SK-N-SH (cell line): Measurements from ENCODE around the gene CDC26. TPM values are rescaled to one million over a fixed set of nuclear protein-coding genes. Genes with fewer than 3 reads are reported as not detected.

Experiments
- CTCF ChIA-PET: fragments of 300-600, 350-600 bp; formaldehyde crosslinking; extraction: SDS; loops from one replicate; lab custom pipeline; 2021; lab: Yijun Ruan, JAX
- POLR2A ChIA-PET: fragments of 350-600 bp; sonication (Branson Sonifier 250); formaldehyde crosslinking; extraction: SDS; loops from one replicate; lab custom pipeline; 2020; ENCODE audit warnings: antibody characterized with exemption, inconsistent platforms; lab: Yijun Ruan, JAX
- DNase-seq: peaks from one replicate; pipeline ENCODE4 v3.0.0; 2012
- H2AFZ ChIP-seq: fragments of 200-600 bp; sonication (generic); 2 replicates; pipeline ENCODE4 v1.8.1; 2016; ENCODE audit warnings: antibody characterized with exemption, mild to moderate bottlenecking, low read depth
- H3F3A ChIP-seq: fragments of 200-600 bp; sonication (generic); replicated peaks from 2 replicates; pipeline ENCODE3; 2016; ENCODE audit warnings: antibody characterized with exemption, mild to moderate bottlenecking; ENCODE audit not compliant: insufficient read depth
- H3K27ac ChIP-seq, 2 experiments: fragments of 200-500 bp in 1 of 2; fragments of 200-600 bp in 1 of 2; sonication (Bioruptor generic) in 1 of 2; sonication (generic), shearing (Covaris generic) in 1 of 2; 2 replicates each; pipeline versions ENCODE4 v1.5.1 to v1.6.1; 2014 to 2016; ENCODE audit warnings: low read depth in 2 of 2, inconsistent platforms in 1 of 2, low read length in 1 of 2, mild to moderate bottlenecking in 1 of 2, mixed read lengths in 1 of 2
- H3K27me3 ChIP-seq: fragments of 200-600 bp; sonication (generic), shearing (Covaris generic); 2 replicates; pipeline ENCODE4 v1.6.1; 2016; ENCODE audit warnings: mixed run types; ENCODE audit not compliant: insufficient read depth
- H3K36me3 ChIP-seq, 2 experiments: fragments of 200-500 bp in 1 of 2; fragments of 200-600 bp in 1 of 2; sonication (Bioruptor generic) in 1 of 2; sonication (generic) in 1 of 2; replicated peaks in 1 of 2; 2 replicates each; pipeline versions ENCODE3 to v1.5.1; 2014 to 2016; ENCODE audit warnings: low read length in 1 of 2, mild to moderate bottlenecking in 1 of 2; ENCODE audit not compliant: insufficient read depth in 2 of 2, control insufficient read depth in 1 of 2
- H3K4me1 ChIP-seq, 2 experiments: fragments of 200-500 bp in 1 of 2; fragments of 200-600 bp in 1 of 2; sonication (Bioruptor generic) in 1 of 2; sonication (generic), shearing (Covaris generic) in 1 of 2; 2 replicates each; pipeline versions ENCODE4 v1.5.1 to v1.6.1; 2014 to 2016; ENCODE audit warnings: low read depth in 1 of 2, low read length in 1 of 2, mixed run types in 1 of 2; ENCODE audit not compliant: insufficient read depth in 2 of 2, control insufficient read depth in 1 of 2
- H3K4me2 ChIP-seq: fragments of 200-600 bp; sonication (generic), shearing (Covaris generic); 2 replicates; pipeline ENCODE4 v1.6.1; 2017; ENCODE audit warnings: mixed run types
- H3K4me3 ChIP-seq, 2 experiments: fragments of 200-500 bp in 1 of 2; fragments of 200-600 bp in 1 of 2; sonication (Bioruptor generic) in 1 of 2; sonication (generic), shearing (Covaris generic) in 1 of 2; 2 replicates each; pipeline versions ENCODE4 v1.5.1 to v1.8.1; 2014 to 2016; ENCODE audit warnings: low read depth in 2 of 2, inconsistent platforms in 1 of 2, low read length in 1 of 2, mild to moderate bottlenecking in 1 of 2, mixed read lengths in 1 of 2, moderate library complexity in 1 of 2
- H3K79me2 ChIP-seq: fragments of 200-600 bp; sonication (generic); 2 replicates; pipeline ENCODE4 v1.8.1; 2017; ENCODE audit warnings: mild to moderate bottlenecking; ENCODE audit not compliant: insufficient read depth
- H3K9ac ChIP-seq: fragments of 200-600 bp; sonication (generic); 2 replicates; pipeline ENCODE4 v1.6.1; 2017; ENCODE audit warnings: mixed run types
- H3K9me2 ChIP-seq: fragments of 200-600 bp; sonication (generic); 2 replicates; pipeline ENCODE4 v1.6.1; 2017; ENCODE audit warnings: mixed run types
- H3K9me3 ChIP-seq: fragments of 200-600 bp; sonication (generic); 2 replicates; pipeline ENCODE4 v1.6.1; 2017; ENCODE audit warnings: mixed run types, mild to moderate bottlenecking, moderate library complexity
- H4K20me1 ChIP-seq: fragments of 200-600 bp; sonication (generic); 2 replicates; pipeline ENCODE4 v1.6.1; 2017; ENCODE audit warnings: mild to moderate bottlenecking, mixed run types; ENCODE audit not compliant: insufficient read depth
- CTCF ChIP-seq: fragments of 200-600 bp; sonication (generic); IDR thresholded peaks from 2 replicates; pipeline ENCODE4 v1.6.1; 2017; ENCODE audit warnings: antibody characterized with exemption, mild to moderate bottlenecking, moderate library complexity
- EP300 ChIP-seq, 2 experiments: IDR thresholded peaks; 2 replicates each; pipeline versions ENCODE4 v1.4.0 to v1.6.1; 2012; ENCODE audit warnings: borderline replicate concordance in 1 of 2, low read depth in 1 of 2, low read length in 1 of 2
- EZH2phosphoT487 ChIP-seq: fragments of 200-600 bp; sonication (generic); IDR thresholded peaks from 2 replicates; pipeline ENCODE4 v1.6.1; 2017; ENCODE audit warnings: low read depth, mixed run types, mild to moderate bottlenecking, antibody characterized with exemption, moderate library complexity, borderline replicate concordance
- GABPA ChIP-seq: IDR thresholded peaks from 2 replicates; pipeline ENCODE4 v1.4.0; 2012; ENCODE audit warnings: low read depth, mild to moderate bottlenecking
- JUND ChIP-seq: IDR thresholded peaks from 2 replicates; pipeline ENCODE4 v1.4.0; 2012
- MXI1 ChIP-seq: IDR thresholded peaks from 2 replicates; pipeline ENCODE4 v1.6.1; 2012; ENCODE audit warnings: mild to moderate bottlenecking, low read depth, low read length, improper control_type of control experiment
- SIN3A ChIP-seq: IDR thresholded peaks from 2 replicates; pipeline ENCODE4 v1.6.1; 2012; ENCODE audit warnings: low read depth, mild to moderate bottlenecking, low read length, moderate library complexity, borderline replicate concordance
- TAF1 ChIP-seq: IDR thresholded peaks from 2 replicates; pipeline ENCODE4 v1.6.1; 2012; ENCODE audit warnings: low read depth, mild to moderate bottlenecking, low read length, moderate library complexity, borderline replicate concordance
- TEAD4 ChIP-seq: IDR thresholded peaks from 2 replicates; pipeline ENCODE4 v1.4.0; 2012; ENCODE audit warnings: mild to moderate bottlenecking, borderline replicate concordance; ENCODE audit not compliant: insufficient read depth
- USF2 ChIP-seq: fragments of 150-350 bp; IDR thresholded peaks from 2 replicates; pipeline ENCODE4 v1.6.1; 2017; ENCODE audit warnings: antibody characterized with exemption, low read length, low read depth, borderline replicate concordance
- ZBTB33 ChIP-seq: IDR thresholded peaks from 2 replicates; pipeline ENCODE4 v1.4.0; 2012; ENCODE audit warnings: low read depth, borderline replicate concordance
- WGBS: methylation state at CpG from one replicate; pipeline ENCODE4 v1.1.6; 2017; ENCODE audit warnings: low lambda C conversion rate; 5-methylcytosine and 5-hydroxymethylcytosine counted together
- polyA plus RNA-seq, 3 experiments: library from polyadenylated mRNA; depleted of rRNA; stranded (reverse); fragments of >200 nt; gene quantifications; 2 replicates each; pipeline ENCODE4 v1.2.3, GENCODE V29; 2012

Gene CDC26
- polyA plus RNA-seq, 1 of the 3 experiments (the other 2 are of a cell fraction), result 31.0 TPM

DNA sequence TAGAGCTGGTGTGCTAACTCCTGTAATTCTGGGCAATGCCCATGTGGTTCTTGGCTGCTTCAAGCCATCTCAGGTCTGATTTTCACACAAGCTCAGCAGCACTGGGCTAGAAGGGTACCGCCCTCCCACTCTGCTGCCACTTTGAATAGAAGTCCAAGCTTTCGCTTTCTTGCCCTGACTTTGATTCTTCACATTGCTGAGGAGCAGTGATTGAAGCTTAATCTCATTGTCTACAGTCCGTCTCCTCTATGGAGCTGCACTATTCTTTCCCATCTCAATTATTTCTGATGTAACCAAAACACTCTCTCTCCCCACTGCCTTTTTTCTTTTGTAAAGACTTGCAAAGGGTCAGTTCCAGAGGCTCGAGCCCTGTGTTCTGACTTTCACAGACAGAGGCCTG, 40.7 kb upstream of the CDC26 start:
- H3K9ac ChIP-seq, result no peak overlapping the region
- H3K27me3 ChIP-seq, result no peaks in the 10 kb centered on the region; the same call in 1 of the 2 replicates
- ChIA-PET CTCF (interaction anchor here (1.1 to 1.4 kb wide), 2 partner anchors 85 to 339 kb away, joined by 3 to 4 read pairs; partner anchors contain the start of gene ALAD), POLR2A (interaction anchor here (0.7 kb wide), 1 partner anchor 40 kb away, joined by 3 read pairs; no protein-coding TSS in a partner anchor)
- no peak overlapping the region for H2AFZ ChIP-seq
- no peaks in the 10 kb centered on the region for H3K9me2 ChIP-seq
- H3K9me3 ChIP-seq, result no peaks in the 10 kb centered on the region
- H3K4me3 ChIP-seq, result no peak overlapping the region
- H4K20me1 ChIP-seq, result no peaks in the 10 kb centered on the region
- WGBS, result 90% methylated on average over 4 of the region's 4 CpGs
- H3K36me3 ChIP-seq, result peaks cover 0 to 3% of the 10 kb centered on the region in 2 experiments
- no peaks in the 10 kb centered on the region for H3K79me2 ChIP-seq
- no peak overlapping the region for H3K4me2 ChIP-seq
- H3K4me1 ChIP-seq, result peaks cover 0 to 7% of the 10 kb centered on the region in 2 experiments; a peak in 1 of 4 replicates
- no peak overlapping the region for H3K27ac ChIP-seq
- no peak for DNase-seq
- H3F3A ChIP-seq, result no peaks in the 10 kb centered on the region
- no peak for TF ChIP-seq MXI1

DNA sequence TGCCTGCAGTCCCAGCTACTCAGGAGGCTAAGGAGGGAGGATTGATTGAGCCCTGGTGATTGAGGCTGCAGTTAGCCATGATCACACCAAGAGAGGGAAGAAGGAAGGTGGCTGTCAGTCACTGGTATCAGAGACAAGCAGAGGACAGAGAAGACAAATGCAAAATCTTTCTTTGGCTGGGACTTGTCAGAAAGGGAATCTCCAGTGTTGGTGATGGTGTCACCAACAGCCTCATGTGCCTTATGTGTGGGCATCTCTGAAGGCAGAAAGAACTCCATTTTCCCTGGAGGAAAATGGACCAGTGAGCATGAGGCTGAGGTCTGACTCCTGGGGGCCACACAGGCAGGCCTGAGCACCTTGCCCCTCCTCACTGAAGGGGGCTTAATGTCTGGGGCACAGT, 39.9 kb upstream of the CDC26 start:
- ChIA-PET POLR2A (no interaction called here), CTCF (interaction anchor here (1.1 to 1.4 kb wide), 2 partner anchors 86 to 340 kb away, joined by 3 to 4 read pairs; partner anchors contain the start of gene ALAD)
- H3K27me3 ChIP-seq, result no peaks in the 10 kb centered on the region

GRCh38 chr9:113313261-113313660, 37.9 kb upstream of the CDC26 start:
- DNase-seq, result no peak
- H3K9me2 ChIP-seq, result no peaks in the 10 kb centered on the region
- peaks cover 0 to 3% of the 10 kb centered on the region in 2 experiments; a peak in 1 of 4 replicates for H3K4me1 ChIP-seq
- no peak overlapping the region for H3K4me3 ChIP-seq
- H2AFZ ChIP-seq, result no peak overlapping the region
- WGBS, result 75% methylated on average over 5 of the region's 5 CpGs
- no peaks in the 10 kb centered on the region for H3K9me3 ChIP-seq
- H3K27me3 ChIP-seq, result no peaks in the 10 kb centered on the region
- CTCF ChIA-PET, result interaction anchor here (1.0 to 1.7 kb wide), 2 partner anchors 88 to 342 kb away, joined by 4 to 5 read pairs; partner anchors contain the start of gene ALAD
- no peaks in the 10 kb centered on the region for H4K20me1 ChIP-seq
- H3K9ac ChIP-seq, result no peak overlapping the region
- peaks cover 3% of the 10 kb centered on the region for H3F3A ChIP-seq
- H3K79me2 ChIP-seq, result no peaks in the 10 kb centered on the region
- H3K4me2 ChIP-seq, result no peak overlapping the region
- H3K36me3 ChIP-seq, result no peaks in the 10 kb centered on the region
- POLR2A ChIA-PET, result no interaction called here
- no peak overlapping the region for H3K27ac ChIP-seq
- no peak for TF ChIP-seq EZH2phosphoT487
- TF ChIP-seq JUND, result no peak
- TF ChIP-seq CTCF, result no peak
- no peak for TF ChIP-seq ZBTB33
- TF ChIP-seq USF2, result no peak

More for the DNA sequence above, 39.9 kb upstream of the CDC26 start:
- Histone ChIP-seq H3K79me2 (no peaks in the 10 kb centered on the region), H3K36me3 (peaks cover 0 to under 1% of the 10 kb centered on the region in 2 experiments), H3K4me1 (peaks cover 0 to 7% of the 10 kb centered on the region in 2 experiments; a peak in 1 of 4 replicates), H2AFZ (no peak overlapping the region), H3K9me3 (no peaks in the 10 kb centered on the region), H3K9ac (no peak overlapping the region), H3F3A (no peaks in the 10 kb centered on the region), H3K4me2 (no peak overlapping the region), H3K9me2 (no peaks in the 10 kb centered on the region), H3K4me3 (no peak overlapping the region), H3K27ac (no peak overlapping the region), H4K20me1 (no peaks in the 10 kb centered on the region)
- DNase-seq, result no peak
- TF ChIP-seq USF2, result no peak
- no peak for TF ChIP-seq TAF1
- no peak for TF ChIP-seq EP300 (IDR thresholded peaks at IDR 0.05; ENCODE audit: borderline replicate concordance in 1 of 2, low read depth in 1 of 2, low read length in 1 of 2)
- no peak for TF ChIP-seq GABPA
- TF ChIP-seq TEAD4, result no peak
- TF ChIP-seq SIN3A, result no peak
